ENCODE data around the gene PTGS2. TPM values are rescaled to one million over a fixed set of nuclear protein-coding genes. Genes with fewer than 3 reads are reported as not detected.
A peak's percentile ranks its signal among the peaks of the same experiment; 100 is the strongest.

The PTGS2 gene
- 3.0 and 7.2 TPM in 2 replicates for total RNA-seq (2012; rRNA removed)

DNA sequence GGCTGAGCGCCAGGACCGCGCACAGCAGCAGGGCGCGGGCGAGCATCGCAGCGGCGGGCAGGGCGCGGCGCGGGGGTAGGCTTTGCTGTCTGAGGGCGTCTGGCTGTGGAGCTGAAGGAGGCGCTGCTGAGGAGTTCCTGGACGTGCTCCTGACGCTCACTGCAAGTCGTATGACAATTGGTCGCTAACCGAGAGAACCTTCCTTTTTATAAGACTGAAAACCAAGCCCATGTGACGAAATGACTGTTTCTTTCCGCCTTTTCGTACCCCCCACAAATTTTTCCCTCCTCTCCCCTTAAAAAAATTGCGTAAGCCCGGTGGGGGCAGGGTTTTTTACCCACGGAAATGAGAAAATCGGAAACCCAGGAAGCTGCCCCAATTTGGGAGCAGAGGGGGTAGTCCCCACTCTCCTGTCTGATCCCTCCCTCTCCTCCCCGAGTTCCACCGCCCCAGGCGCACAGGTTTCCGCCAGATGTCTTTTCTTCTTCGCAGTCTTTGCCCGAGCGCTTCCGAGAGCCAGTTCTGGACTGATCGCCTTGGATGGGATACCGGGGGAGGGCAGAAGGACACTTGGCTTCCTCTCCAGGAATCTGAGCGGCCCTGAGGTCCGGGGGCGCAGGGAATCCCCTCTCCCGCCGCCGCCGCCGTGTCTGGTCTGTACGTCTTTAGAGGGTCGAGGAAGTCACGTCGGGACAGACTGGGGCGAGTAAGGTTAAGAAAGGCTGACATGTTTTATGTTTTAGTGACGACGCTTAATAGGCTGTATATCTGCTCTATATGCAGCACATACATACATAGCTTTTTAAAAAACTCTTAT, at the start of gene PTGS2:
TSS of gene PTGS2 (minus strand) at position 179 of the 817 bp plus-strand sequence. CDS start at position 46, 133 bp downstream.
- H3K9ac ChIP-seq (ENCODE audit: low read depth, low read length), result peak within 1 kb of the TSS; percentile 54
- H3K36me3 ChIP-seq (ENCODE audit: insufficient read depth, low read length), result no peaks in the 10 kb centered on the region
- peaks cover 24% of the 10 kb centered on the region for H3K27me3 ChIP-seq (ENCODE audit: control insufficient read depth, insufficient read depth, low read length)
- no peaks in the 10 kb centered on the region for H3K4me1 ChIP-seq (ENCODE audit: control insufficient read depth, insufficient read depth, low read length)
- H3K4me2 ChIP-seq (ENCODE audit: low read length), result peak within 1 kb of the TSS; percentile 75
- H3K9me3 ChIP-seq (replicated peaks; ENCODE audit: low read length), result no peaks in the 10 kb centered on the region
- H3K4me3 ChIP-seq (ENCODE audit: low read length), result peak within 1 kb of the TSS; percentile 63

GRCh38 chr1:186722711-186723309, 42.6 kb upstream of the PTGS2 start:
- Histone ChIP-seq H3K9me3 (replicated peaks; ENCODE audit: low read length) (no peaks in the 10 kb centered on the region), H3K4me1 (ENCODE audit: control insufficient read depth, insufficient read depth, low read length) (no peaks in the 10 kb centered on the region)

DNA sequence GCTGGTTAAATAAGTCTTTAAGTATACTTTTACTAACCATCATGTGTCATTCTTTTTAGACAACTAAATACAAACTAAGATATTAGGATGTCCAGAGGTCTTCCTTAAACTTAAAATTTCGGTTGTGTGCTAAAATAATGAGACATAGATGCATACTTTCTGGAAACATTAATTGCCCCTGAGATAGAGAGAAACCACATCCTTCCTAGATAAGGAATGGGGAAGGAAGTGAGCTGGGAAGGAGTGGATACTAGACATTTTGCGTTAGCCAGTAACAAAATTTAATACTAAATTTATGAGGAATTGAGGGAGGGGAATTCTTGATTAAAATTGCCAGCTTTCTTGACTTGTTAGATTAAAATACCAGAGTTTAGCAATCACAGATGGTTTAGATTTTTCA, 37.1 kb upstream of the PTGS2 start:
- Histone ChIP-seq H3K4me1 (ENCODE audit: control insufficient read depth, insufficient read depth, low read length) (no peaks in the 10 kb centered on the region), H3K27me3 (ENCODE audit: control insufficient read depth, insufficient read depth, low read length) (no peaks in the 10 kb centered on the region), H3K4me3 (ENCODE audit: low read length) (no peak overlapping the region), H3K4me2 (ENCODE audit: low read length) (no peak overlapping the region), H3K36me3 (ENCODE audit: insufficient read depth, low read length) (no peaks in the 10 kb centered on the region), H3K9ac (ENCODE audit: low read depth, low read length) (no peak overlapping the region), H3K9me3 (replicated peaks; ENCODE audit: low read length) (no peaks in the 10 kb centered on the region)

More at GRCh38 chr1:186722711-186723309, 42.6 kb upstream of the PTGS2 start:
- Histone ChIP-seq H3K4me2 (ENCODE audit: low read length) (no peak overlapping the region), H3K4me3 (ENCODE audit: low read length) (no peak overlapping the region), H3K9ac (ENCODE audit: low read depth, low read length) (no peak overlapping the region), H3K27me3 (ENCODE audit: control insufficient read depth, insufficient read depth, low read length) (no peaks in the 10 kb centered on the region), H3K36me3 (ENCODE audit: insufficient read depth, low read length) (no peaks in the 10 kb centered on the region)

DNA sequence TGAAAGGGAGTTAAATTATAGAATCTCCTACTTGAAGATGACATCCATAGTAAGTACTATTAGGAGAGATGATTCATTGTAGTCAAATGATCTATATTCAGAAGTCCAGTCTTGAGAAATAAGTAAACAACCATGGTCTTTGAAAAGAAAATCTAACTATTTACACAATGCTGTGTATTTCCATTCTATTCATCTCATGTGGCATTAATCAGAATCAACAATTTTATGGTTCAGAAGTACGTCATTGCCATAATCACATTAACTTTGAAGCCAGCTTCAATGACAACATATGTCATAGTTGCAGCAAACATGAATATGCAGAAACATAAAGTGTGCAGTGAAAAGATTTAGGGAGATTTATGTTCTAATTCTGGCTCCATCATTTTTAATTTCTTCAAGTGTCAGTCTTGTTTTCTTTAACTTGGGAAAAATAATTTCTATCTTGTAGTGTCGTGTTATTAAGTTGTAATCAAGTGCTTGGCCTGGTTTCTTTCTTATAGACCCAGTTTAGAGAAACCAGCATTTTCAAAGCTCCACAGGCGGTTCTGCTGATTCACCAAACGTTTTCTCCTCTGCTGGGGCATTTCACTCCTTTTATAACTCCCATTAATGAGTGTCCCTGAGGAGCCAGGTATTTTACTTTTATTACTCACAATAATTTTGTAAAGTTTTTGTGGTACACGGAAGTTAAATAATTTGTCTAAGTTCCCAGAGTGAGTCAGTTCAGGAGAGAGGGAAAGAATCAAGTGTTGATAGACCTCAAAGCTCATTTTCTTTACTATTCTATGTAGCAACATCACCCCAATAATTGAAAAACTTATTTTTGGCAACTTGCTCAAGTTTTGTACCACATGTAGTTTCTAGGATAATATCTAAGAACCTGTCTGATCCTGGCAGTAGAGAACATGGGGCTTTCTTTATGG, 35.9 kb upstream of the PTGS2 start:
- Histone ChIP-seq H3K4me1 (ENCODE audit: control insufficient read depth, insufficient read depth, low read length) (no peaks in the 10 kb centered on the region), H3K36me3 (ENCODE audit: insufficient read depth, low read length) (no peaks in the 10 kb centered on the region), H3K27me3 (ENCODE audit: control insufficient read depth, insufficient read depth, low read length) (no peaks in the 10 kb centered on the region), H3K9ac (ENCODE audit: low read depth, low read length) (no peak overlapping the region), H3K9me3 (replicated peaks; ENCODE audit: low read length) (no peaks in the 10 kb centered on the region), H3K4me3 (ENCODE audit: low read length) (no peak overlapping the region), H3K4me2 (ENCODE audit: low read length) (no peak overlapping the region)

- Histone ChIP-seq H3K9ac (ENCODE audit: low read depth, low read length) (no peak overlapping the region), H3K4me3 (ENCODE audit: low read length) (no peak overlapping the region), H3K36me3 (ENCODE audit: insufficient read depth, low read length) (no peaks in the 10 kb centered on the region), H3K27me3 (ENCODE audit: control insufficient read depth, insufficient read depth, low read length) (no peaks in the 10 kb centered on the region), H3K4me1 (ENCODE audit: control insufficient read depth, insufficient read depth, low read length) (no peaks in the 10 kb centered on the region), H3K9me3 (replicated peaks; ENCODE audit: low read length) (no peaks in the 10 kb centered on the region), H3K4me2 (ENCODE audit: low read length) (no peak overlapping the region)
Observed at GRCh38 chr1:186710696-186711095, 30.5 kb upstream of the PTGS2 start.

DNA sequence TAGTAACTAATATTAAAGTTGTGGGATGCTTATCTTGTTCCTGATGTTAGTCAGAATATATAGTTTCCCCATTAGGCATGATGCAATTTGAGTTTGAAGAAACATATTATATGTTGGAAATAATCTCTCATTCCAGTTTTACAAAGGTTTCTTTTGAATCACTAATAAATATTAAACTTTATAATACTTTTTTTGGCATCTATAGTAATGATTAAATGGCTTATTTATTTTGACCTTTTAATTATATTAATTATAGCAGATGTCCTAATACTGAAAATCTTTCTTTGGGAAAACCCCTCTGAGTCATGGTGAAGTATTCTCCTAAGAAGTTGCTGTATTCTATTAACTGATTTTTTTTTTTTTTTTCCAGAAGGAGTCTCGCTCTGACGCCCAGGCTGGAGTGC, 28.5 kb upstream of the PTGS2 start:
- no peak overlapping the region for H3K4me2 ChIP-seq (ENCODE audit: low read length)
- no peaks in the 10 kb centered on the region for H3K4me1 ChIP-seq (ENCODE audit: control insufficient read depth, insufficient read depth, low read length)

GRCh38 chr1:186703209-186703766, 23.1 kb upstream of the PTGS2 start:
- Histone ChIP-seq H3K9me3 (replicated peaks; ENCODE audit: low read length) (no peaks in the 10 kb centered on the region), H3K9ac (ENCODE audit: low read depth, low read length) (no peak overlapping the region), H3K4me3 (ENCODE audit: low read length) (no peak overlapping the region), H3K27me3 (ENCODE audit: control insufficient read depth, insufficient read depth, low read length) (no peaks in the 10 kb centered on the region), H3K4me2 (ENCODE audit: low read length) (no peak overlapping the region), H3K36me3 (ENCODE audit: insufficient read depth, low read length) (no peaks in the 10 kb centered on the region), H3K4me1 (ENCODE audit: control insufficient read depth, insufficient read depth, low read length) (no peaks in the 10 kb centered on the region)

More for the DNA sequence above, 28.5 kb upstream of the PTGS2 start:
- Histone ChIP-seq H3K27me3 (ENCODE audit: control insufficient read depth, insufficient read depth, low read length) (no peaks in the 10 kb centered on the region), H3K9me3 (replicated peaks; ENCODE audit: low read length) (no peaks in the 10 kb centered on the region), H3K9ac (ENCODE audit: low read depth, low read length) (no peak overlapping the region), H3K4me3 (ENCODE audit: low read length) (no peak overlapping the region), H3K36me3 (ENCODE audit: insufficient read depth, low read length) (no peaks in the 10 kb centered on the region)

DNA sequence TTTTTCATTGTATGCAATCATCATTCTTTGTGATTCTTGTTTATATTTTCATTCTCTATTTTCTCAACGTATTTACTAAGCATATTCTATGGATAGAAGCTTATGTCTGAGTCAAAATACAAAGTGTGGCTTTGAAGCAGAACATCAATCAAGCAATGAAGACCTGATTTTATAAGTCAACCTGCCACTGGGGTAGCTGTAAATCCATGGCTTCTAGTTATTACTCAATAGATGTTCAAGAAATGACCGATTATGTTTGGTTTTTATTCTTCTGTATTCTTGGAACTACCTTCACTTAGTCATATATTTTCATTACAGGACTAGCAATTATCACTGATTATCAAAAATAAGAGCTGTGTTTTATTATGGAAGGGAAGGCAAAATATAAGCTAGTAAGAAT, 20.5 kb upstream of the PTGS2 start:
- H3K4me3 ChIP-seq (ENCODE audit: low read length), result no peak overlapping the region
- H3K9ac ChIP-seq (ENCODE audit: low read depth, low read length), result no peak overlapping the region
- H3K4me2 ChIP-seq (ENCODE audit: low read length), result no peak overlapping the region
- H3K9me3 ChIP-seq (replicated peaks; ENCODE audit: low read length), result no peaks in the 10 kb centered on the region
- no peaks in the 10 kb centered on the region for H3K36me3 ChIP-seq (ENCODE audit: insufficient read depth, low read length)
- H3K4me1 ChIP-seq (ENCODE audit: control insufficient read depth, insufficient read depth, low read length), result no peaks in the 10 kb centered on the region
- H3K27me3 ChIP-seq (ENCODE audit: control insufficient read depth, insufficient read depth, low read length), result no peaks in the 10 kb centered on the region

DNA sequence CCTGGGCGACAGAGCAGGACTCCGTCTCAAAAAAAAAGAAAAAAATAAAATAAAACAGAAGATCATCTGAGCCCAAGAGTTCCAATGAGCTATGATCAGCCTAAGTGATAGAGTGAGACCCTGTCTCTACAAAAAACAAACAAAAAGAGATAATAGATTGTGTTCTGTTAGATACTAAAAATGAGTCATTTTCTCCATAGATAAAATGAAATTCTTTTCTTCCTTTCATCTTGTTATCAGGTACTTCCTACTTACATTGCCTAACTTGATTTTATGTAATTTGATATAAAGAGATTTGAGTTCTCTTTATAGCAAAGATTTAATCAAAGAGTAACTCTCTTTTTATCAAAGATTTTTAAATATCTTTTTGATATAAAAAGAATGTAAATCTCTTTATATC, 19.3 kb upstream of the PTGS2 start:
- Histone ChIP-seq H3K36me3 (ENCODE audit: insufficient read depth, low read length) (no peaks in the 10 kb centered on the region), H3K4me1 (ENCODE audit: control insufficient read depth, insufficient read depth, low read length) (no peaks in the 10 kb centered on the region), H3K9ac (ENCODE audit: low read depth, low read length) (no peak overlapping the region), H3K9me3 (replicated peaks; ENCODE audit: low read length) (no peaks in the 10 kb centered on the region), H3K4me2 (ENCODE audit: low read length) (no peak overlapping the region), H3K4me3 (ENCODE audit: low read length) (no peak overlapping the region), H3K27me3 (ENCODE audit: control insufficient read depth, insufficient read depth, low read length) (no peaks in the 10 kb centered on the region)

DNA sequence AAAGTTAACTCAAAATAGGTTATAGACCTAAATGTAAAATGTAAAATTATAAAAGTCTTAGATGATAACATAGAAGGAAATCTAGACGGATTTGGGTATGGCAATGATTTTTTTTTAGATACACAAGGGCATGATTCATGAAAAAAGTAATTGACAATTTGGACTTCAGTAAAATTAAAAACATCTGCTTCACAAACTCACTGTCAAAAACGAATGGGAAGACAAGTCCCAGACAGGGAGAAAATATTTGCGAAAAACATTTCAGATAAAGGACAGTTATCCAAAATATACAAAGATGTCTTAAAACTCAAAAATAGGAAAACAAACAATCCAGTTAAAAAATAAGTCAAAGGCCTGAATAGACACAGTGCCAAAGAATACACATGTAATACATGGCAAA, 9.7 kb upstream of the PTGS2 start:
- Histone ChIP-seq H3K4me1 (ENCODE audit: control insufficient read depth, insufficient read depth, low read length) (no peaks in the 10 kb centered on the region), H3K36me3 (ENCODE audit: insufficient read depth, low read length) (no peaks in the 10 kb centered on the region), H3K9ac (ENCODE audit: low read depth, low read length) (no peak overlapping the region), H3K27me3 (ENCODE audit: control insufficient read depth, insufficient read depth, low read length) (no peaks in the 10 kb centered on the region), H3K4me3 (ENCODE audit: low read length) (no peak overlapping the region), H3K4me2 (ENCODE audit: low read length) (no peak overlapping the region), H3K9me3 (replicated peaks; ENCODE audit: low read length) (no peaks in the 10 kb centered on the region)

DNA sequence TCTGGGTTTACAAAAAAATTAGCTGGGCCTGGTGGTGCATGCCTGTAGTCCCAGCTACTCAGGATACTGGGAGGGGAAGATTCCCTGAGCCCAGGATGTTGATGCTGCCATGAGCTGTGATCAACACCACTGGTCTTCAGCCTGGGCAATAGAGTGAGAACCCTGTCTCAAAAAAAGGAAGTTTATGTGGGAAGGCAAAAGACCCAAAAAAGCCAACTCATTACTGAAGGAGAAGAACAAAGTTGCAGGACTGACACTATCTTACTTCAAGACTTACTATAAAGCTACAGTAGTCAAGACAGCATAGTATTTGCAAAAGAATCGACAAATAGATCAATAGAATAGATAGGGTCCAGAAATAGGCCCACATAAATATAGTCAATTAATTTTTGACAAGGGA, 9.2 kb upstream of the PTGS2 start:
- H3K36me3 ChIP-seq (ENCODE audit: insufficient read depth, low read length), result no peaks in the 10 kb centered on the region
- no peak overlapping the region for H3K9ac ChIP-seq (ENCODE audit: low read depth, low read length)
- H3K27me3 ChIP-seq (ENCODE audit: control insufficient read depth, insufficient read depth, low read length), result no peaks in the 10 kb centered on the region
- no peaks in the 10 kb centered on the region for H3K4me1 ChIP-seq (ENCODE audit: control insufficient read depth, insufficient read depth, low read length)
- H3K4me3 ChIP-seq (ENCODE audit: low read length), result no peak overlapping the region
- no peak overlapping the region for H3K4me2 ChIP-seq (ENCODE audit: low read length)
- H3K9me3 ChIP-seq (replicated peaks; ENCODE audit: low read length), result no peaks in the 10 kb centered on the region
